ENCODE results near the gene ATF7. TPM values are rescaled to one million over a fixed set of nuclear protein-coding genes. Genes with fewer than 3 reads are reported as not detected.

The ATF7 gene
- total and polyA plus RNA-seq, 9 of the 15 experiments (the other 6 are each of a cell fraction or from before 2014, with no cell fraction given) = 10.6 to 30.4 (median 20.7) TPM

DNA sequence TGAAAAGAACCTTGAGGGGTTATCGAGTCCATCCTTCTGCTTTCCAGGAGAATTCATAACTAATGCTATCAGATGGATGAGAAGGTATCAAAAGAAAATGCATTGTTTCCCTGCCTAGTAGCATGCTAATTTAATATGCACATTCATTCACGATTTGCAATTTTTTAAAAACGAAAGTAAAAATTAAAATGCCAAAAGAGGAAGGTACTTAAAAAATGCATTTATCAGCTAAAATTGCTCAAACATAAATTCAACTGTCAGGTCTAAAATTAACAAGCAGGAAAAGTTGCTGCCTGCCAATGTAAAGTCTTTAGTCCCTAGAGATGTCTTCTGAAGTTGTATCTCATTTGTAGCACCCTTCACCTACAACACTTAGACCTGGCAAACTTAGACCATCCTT lies 7.9 kb downstream of the ATF7 start (continued):
- TF ChIP-seq, protein P1, sequence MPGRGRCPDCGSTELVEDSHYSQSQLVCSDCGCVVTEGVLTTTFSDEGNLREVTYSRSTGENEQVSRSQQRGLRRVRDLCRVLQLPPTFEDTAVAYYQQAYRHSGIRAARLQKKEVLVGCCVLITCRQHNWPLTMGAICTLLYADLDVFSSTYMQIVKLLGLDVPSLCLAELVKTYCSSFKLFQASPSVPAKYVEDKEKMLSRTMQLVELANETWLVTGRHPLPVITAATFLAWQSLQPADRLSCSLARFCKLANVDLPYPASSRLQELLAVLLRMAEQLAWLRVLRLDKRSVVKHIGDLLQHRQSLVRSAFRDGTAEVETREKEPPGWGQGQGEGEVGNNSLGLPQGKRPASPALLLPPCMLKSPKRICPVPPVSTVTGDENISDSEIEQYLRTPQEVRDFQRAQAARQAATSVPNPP (IDR thresholded peaks at IDR 0.05; ENCODE audit: borderline replicate concordance, insufficient read depth, insufficient read length) = no peak
- TF ChIP-seq, protein P2, sequence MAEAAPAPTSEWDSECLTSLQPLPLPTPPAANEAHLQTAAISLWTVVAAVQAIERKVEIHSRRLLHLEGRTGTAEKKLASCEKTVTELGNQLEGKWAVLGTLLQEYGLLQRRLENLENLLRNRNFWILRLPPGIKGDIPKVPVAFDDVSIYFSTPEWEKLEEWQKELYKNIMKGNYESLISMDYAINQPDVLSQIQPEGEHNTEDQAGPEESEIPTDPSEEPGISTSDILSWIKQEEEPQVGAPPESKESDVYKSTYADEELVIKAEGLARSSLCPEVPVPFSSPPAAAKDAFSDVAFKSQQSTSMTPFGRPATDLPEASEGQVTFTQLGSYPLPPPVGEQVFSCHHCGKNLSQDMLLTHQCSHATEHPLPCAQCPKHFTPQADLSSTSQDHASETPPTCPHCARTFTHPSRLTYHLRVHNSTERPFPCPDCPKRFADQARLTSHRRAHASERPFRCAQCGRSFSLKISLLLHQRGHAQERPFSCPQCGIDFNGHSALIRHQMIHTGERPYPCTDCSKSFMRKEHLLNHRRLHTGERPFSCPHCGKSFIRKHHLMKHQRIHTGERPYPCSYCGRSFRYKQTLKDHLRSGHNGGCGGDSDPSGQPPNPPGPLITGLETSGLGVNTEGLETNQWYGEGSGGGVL (CRISPR knock-in tag; IDR thresholded peaks at IDR 0.05) = no peak
- TF ChIP-seq, protein P3, sequence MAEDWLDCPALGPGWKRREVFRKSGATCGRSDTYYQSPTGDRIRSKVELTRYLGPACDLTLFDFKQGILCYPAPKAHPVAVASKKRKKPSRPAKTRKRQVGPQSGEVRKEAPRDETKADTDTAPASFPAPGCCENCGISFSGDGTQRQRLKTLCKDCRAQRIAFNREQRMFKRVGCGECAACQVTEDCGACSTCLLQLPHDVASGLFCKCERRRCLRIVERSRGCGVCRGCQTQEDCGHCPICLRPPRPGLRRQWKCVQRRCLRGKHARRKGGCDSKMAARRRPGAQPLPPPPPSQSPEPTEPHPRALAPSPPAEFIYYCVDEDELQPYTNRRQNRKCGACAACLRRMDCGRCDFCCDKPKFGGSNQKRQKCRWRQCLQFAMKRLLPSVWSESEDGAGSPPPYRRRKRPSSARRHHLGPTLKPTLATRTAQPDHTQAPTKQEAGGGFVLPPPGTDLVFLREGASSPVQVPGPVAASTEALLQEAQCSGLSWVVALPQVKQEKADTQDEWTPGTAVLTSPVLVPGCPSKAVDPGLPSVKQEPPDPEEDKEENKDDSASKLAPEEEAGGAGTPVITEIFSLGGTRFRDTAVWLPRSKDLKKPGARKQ (CRISPR knock-in tag; IDR thresholded peaks at IDR 0.05) = no peak
- TF ChIP-seq, protein P4, sequence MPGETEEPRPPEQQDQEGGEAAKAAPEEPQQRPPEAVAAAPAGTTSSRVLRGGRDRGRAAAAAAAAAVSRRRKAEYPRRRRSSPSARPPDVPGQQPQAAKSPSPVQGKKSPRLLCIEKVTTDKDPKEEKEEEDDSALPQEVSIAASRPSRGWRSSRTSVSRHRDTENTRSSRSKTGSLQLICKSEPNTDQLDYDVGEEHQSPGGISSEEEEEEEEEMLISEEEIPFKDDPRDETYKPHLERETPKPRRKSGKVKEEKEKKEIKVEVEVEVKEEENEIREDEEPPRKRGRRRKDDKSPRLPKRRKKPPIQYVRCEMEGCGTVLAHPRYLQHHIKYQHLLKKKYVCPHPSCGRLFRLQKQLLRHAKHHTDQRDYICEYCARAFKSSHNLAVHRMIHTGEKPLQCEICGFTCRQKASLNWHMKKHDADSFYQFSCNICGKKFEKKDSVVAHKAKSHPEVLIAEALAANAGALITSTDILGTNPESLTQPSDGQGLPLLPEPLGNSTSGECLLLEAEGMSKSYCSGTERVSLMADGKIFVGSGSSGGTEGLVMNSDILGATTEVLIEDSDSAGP (CRISPR knock-in tag; IDR thresholded peaks at IDR 0.05) = no peak

Data from K562 (cell line).